H1 (cell line): Measurements from ENCODE around the gene CD226. TPM values are rescaled to one million over a fixed set of nuclear protein-coding genes. Genes with fewer than 3 reads are reported as not detected.
A peak's percentile ranks its signal among the peaks of the same experiment; 100 is the strongest.

Source experiments
- CTCF ChIA-PET: fragments of 300-600 bp; sonication (Branson Sonifier 250); formaldehyde crosslinking; loops from one replicate; lab custom pipeline; 2021; ENCODE audit not compliant: partially characterized antibody; lab: Charles Lee
- POLR2A ChIA-PET: fragments of 300-600 bp; sonication (Branson Sonifier 250); formaldehyde crosslinking; loops from one replicate; lab custom pipeline; 2021; ENCODE audit warnings: inconsistent platforms; ENCODE audit not compliant: partially characterized antibody; lab: Charles Lee
- DNase-seq, 2 experiments: peaks; one replicate each; pipeline versions ENCODE4 v3.0.0 to v3.0.0-alpha.2; 2010 to 2022; ENCODE audit warnings: low spot score in 2 of 2, low read depth in 1 of 2, mixed read lengths in 1 of 2
- FAIRE-seq: peaks from 2 replicates; lab custom pipeline; 2011; peaks lifted over from hg19 to GRCh38; lab: Jason Lieb, UNC
- H2AFZ ChIP-seq: 2 replicates; pipeline ENCODE4 v1.8.1; 2012; ENCODE audit warnings: low read length, inconsistent platforms
- H2AK5ac ChIP-seq: 2 replicates; pipeline ENCODE4 v1.6.1; 2013; ENCODE audit warnings: low read depth, low read length
- H2BK120ac ChIP-seq: replicated peaks from 2 replicates; pipeline ENCODE3; 2013; ENCODE audit warnings: low read depth, low read length, inconsistent platforms
- H2BK12ac ChIP-seq: 2 replicates; pipeline ENCODE4 v1.6.1; 2013; ENCODE audit warnings: low read depth, low read length
- H2BK15ac ChIP-seq: 2 replicates; pipeline ENCODE4 v1.6.1; 2013; ENCODE audit warnings: low read length
- H2BK20ac ChIP-seq: 2 replicates; pipeline ENCODE4 v1.6.1; 2013; ENCODE audit warnings: low read length
- H2BK5ac ChIP-seq: 2 replicates; pipeline ENCODE4 v1.6.1; 2013; ENCODE audit warnings: low read depth, low read length
- H3K14ac ChIP-seq: 2 replicates; pipeline ENCODE4 v1.6.1; 2013; ENCODE audit warnings: inconsistent platforms; ENCODE audit not compliant: insufficient read length
- H3K18ac ChIP-seq: 2 replicates; pipeline ENCODE4 v1.6.1; 2013; ENCODE audit warnings: low read length; ENCODE audit errors: extremely low read depth
- H3K23ac ChIP-seq: 2 replicates; pipeline ENCODE4 v1.6.1; 2013; ENCODE audit warnings: inconsistent platforms; ENCODE audit not compliant: insufficient read length
- H3K23me2 ChIP-seq: 2 replicates; pipeline ENCODE4 v1.6.1; 2013; ENCODE audit warnings: low read depth, low read length
- H3K27ac ChIP-seq: 2 replicates; pipeline ENCODE4 v1.6.1; 2011; ENCODE audit warnings: low read depth, low read length, inconsistent platforms
- H3K27me3 ChIP-seq, 4 experiments: replicated peaks in 1 of 4; 1 replicate in 1 of 4; 2 replicates in 3 of 4; pipeline versions ENCODE4 v1.6.1 to v1.8.1; 2011 to 2013; ENCODE audit warnings: low read length in 3 of 4, mild to moderate bottlenecking in 3 of 4, inconsistent platforms in 2 of 4, mixed read lengths in 2 of 4, moderate library complexity in 1 of 4; ENCODE audit not compliant: control insufficient read depth in 3 of 4, insufficient read depth in 3 of 4; ENCODE audit errors: extremely low read depth in 1 of 4
- H3K36me3 ChIP-seq, 4 experiments: 2 replicates each; pipeline versions ENCODE4 v1.6.1 to v1.8.1; 2011 to 2013; ENCODE audit warnings: mild to moderate bottlenecking in 4 of 4, low read length in 3 of 4, moderate library complexity in 2 of 4, control low read depth in 1 of 4, inconsistent platforms in 1 of 4; ENCODE audit not compliant: insufficient read depth in 4 of 4, control insufficient read depth in 2 of 4
- H3K4ac ChIP-seq: replicated peaks from 2 replicates; pipeline ENCODE3; 2013; ENCODE audit warnings: low read length, low read depth, mixed read lengths, inconsistent platforms; ENCODE audit not compliant: insufficient read length
- H3K4me1 ChIP-seq, 4 experiments: replicated peaks in 1 of 4; 1 replicate in 1 of 4; 2 replicates in 3 of 4; pipeline versions ENCODE4 v1.6.1 to v1.8.1; 2011 to 2013; ENCODE audit warnings: low read length in 3 of 4, inconsistent platforms in 2 of 4, mixed read lengths in 1 of 4; ENCODE audit not compliant: insufficient read depth in 4 of 4, control insufficient read depth in 3 of 4
- H3K4me2 ChIP-seq, 2 experiments: 2 replicates each; pipeline versions ENCODE4 v1.6.1 to v1.8.1; 2011 to 2013; ENCODE audit warnings: low read depth in 2 of 2, low read length in 2 of 2, control low read depth in 1 of 2, inconsistent platforms in 1 of 2, mild to moderate bottlenecking in 1 of 2; ENCODE audit not compliant: insufficient read depth in 1 of 2
- H3K4me3 ChIP-seq, 4 experiments: fragments of 200-600, 300-600 bp in 1 of 4; sonication (generic), shearing (Covaris generic), sonication (Bioruptor Twin) in 1 of 4; 2 replicates each; pipeline versions ENCODE4 v1.5.1 to v1.8.1; 2011 to 2016; ENCODE audit warnings: low read length in 4 of 4, low read depth in 3 of 4, control low read depth in 2 of 4, inconsistent platforms in 2 of 4, mild to moderate bottlenecking in 2 of 4, mixed read lengths in 1 of 4, moderate library complexity in 1 of 4; ENCODE audit not compliant: insufficient read depth in 2 of 4; ENCODE audit errors: extremely low read depth in 1 of 4
- H3K56ac ChIP-seq: replicated peaks from 2 replicates; pipeline ENCODE3; 2013; ENCODE audit warnings: low read depth, mild to moderate bottlenecking, mixed read lengths, low read length, inconsistent platforms; ENCODE audit not compliant: insufficient read length
- H3K79me1 ChIP-seq: 2 replicates; pipeline ENCODE4 v1.6.1; 2013; ENCODE audit warnings: low read depth, low read length, control low read depth
- H3K79me2 ChIP-seq, 2 experiments: 2 replicates each; pipeline versions ENCODE4 v1.6.1 to v1.8.1; 2012 to 2013; ENCODE audit warnings: low read length in 2 of 2, mild to moderate bottlenecking in 2 of 2, inconsistent platforms in 1 of 2; ENCODE audit not compliant: insufficient read depth in 2 of 2, control insufficient read depth in 1 of 2
- H3K9ac ChIP-seq, 4 experiments: replicated peaks in 1 of 4; 1 replicate in 1 of 4; 2 replicates in 3 of 4; pipeline versions ENCODE4 v1.6.1 to v1.8.1; 2011 to 2013; ENCODE audit warnings: low read depth in 3 of 4, low read length in 3 of 4, control low read depth in 2 of 4, mild to moderate bottlenecking in 2 of 4, moderate library complexity in 2 of 4, inconsistent platforms in 1 of 4; ENCODE audit errors: extremely low read depth in 1 of 4
- H3K9me3 ChIP-seq, 2 experiments: 2 replicates each; pipeline versions ENCODE4 v1.6.1 to v1.8.1; 2012 to 2013; ENCODE audit warnings: mild to moderate bottlenecking in 2 of 2, moderate library complexity in 2 of 2, control low read depth in 1 of 2, inconsistent platforms in 1 of 2, low read depth in 1 of 2, low read length in 1 of 2, mixed read lengths in 1 of 2; ENCODE audit not compliant: insufficient read depth in 2 of 2
- H4K20me1 ChIP-seq, 2 experiments: replicated peaks in 1 of 2; 2 replicates each; pipeline versions ENCODE3 to v1.8.1; 2011 to 2013; ENCODE audit warnings: inconsistent platforms in 2 of 2, low read length in 2 of 2, mild to moderate bottlenecking in 1 of 2; ENCODE audit not compliant: insufficient read depth in 2 of 2, control insufficient read depth in 1 of 2
- H4K5ac ChIP-seq: 2 replicates; pipeline ENCODE4 v1.6.1; 2013; ENCODE audit warnings: low read length, low read depth, mixed read lengths, inconsistent platforms; ENCODE audit not compliant: insufficient read length
- H4K8ac ChIP-seq: 2 replicates; pipeline ENCODE4 v1.8.0; 2013; ENCODE audit warnings: mild to moderate bottlenecking, moderate library complexity, low read length, inconsistent platforms; ENCODE audit not compliant: insufficient read depth; ENCODE audit errors: extremely low read depth
- H4K91ac ChIP-seq: replicated peaks from 2 replicates; pipeline ENCODE3; 2013; ENCODE audit warnings: low read length, mixed read lengths, inconsistent platforms; ENCODE audit not compliant: insufficient read length
- CBX8 ChIP-seq: fragments of 300-800, 300-1000 bp; sonication (generic); IDR thresholded peaks from 2 replicates; pipeline ENCODE4 v1.7.1; 2016; ENCODE audit warnings: low read depth, low read length, borderline replicate concordance
- TEAD4 ChIP-seq: IDR thresholded peaks from 2 replicates; pipeline ENCODE4 v1.6.1; 2012; ENCODE audit warnings: low read depth, low read length, inconsistent platforms, mixed read lengths
- WGBS, 2 experiments: shearing (Covaris generic) in 1 of 2; methylation state at CpG; one replicate each; pipeline versions ENCODE4 v1.1.6 to v1.1.7; 2013 to 2015; ENCODE audit warnings: low lambda C conversion rate in 2 of 2, mixed read lengths in 2 of 2, inconsistent platforms in 1 of 2, low coverage in 1 of 2, missing lambda C conversion rate in 1 of 2; ENCODE audit not compliant: insufficient replicate concordance in 2 of 2, insufficient coverage in 1 of 2, insufficient read length in 1 of 2; ENCODE audit errors: extremely low coverage in 1 of 2, missing lambda C conversion rate in 1 of 2; 5-methylcytosine and 5-hydroxymethylcytosine counted together
- polyA plus RNA-seq, 7 experiments: library from polyadenylated mRNA; depleted of rRNA in 3 of 7; stranded (reverse) in 5 of 7; unstranded in 2 of 7; fragments of >200 nt in 5 of 7; fragments of 200-250 nt in 2 of 7; gene quantifications; 1 replicate in 5 of 7; 2 replicates in 1 of 7; 4 replicates in 1 of 7; pipeline versions ENCODE4 v1.2.1 to v1.2.3, GENCODE V29; 2011 to 2013; ENCODE audit warnings: missing spikeins in 2 of 7, mixed read lengths in 2 of 7
- total RNA-seq: library from RNA; stranded (reverse); fragmentation: NEBNext Ultra II Directional; extraction: Animal tissue kit (Norgen Biotek cat#: 25700); gene quantifications from 2 replicates; pipeline ENCODE4 v1.2.1, GENCODE V29; 2021

CD226 gene
- total and polyA plus RNA-seq, 2 of the 8 experiments (the other 6 are each of a cell fraction or from before 2014, with no cell fraction given): not detected

GRCh38 chr18:69982417-69982816 lies 34.7 kb upstream of the CD226 start:
- Histone ChIP-seq H3K4me3 (no peak overlapping the region), H3K36me3 (no peaks in the 10 kb centered on the region), H2BK120ac (no peak overlapping the region), H3K79me1 (no peaks in the 10 kb centered on the region), H3K79me2 (no peaks in the 10 kb centered on the region), H2AFZ (no peak overlapping the region), H3K23me2 (no peaks in the 10 kb centered on the region), H3K9ac (no peak overlapping the region), H2BK20ac (no peak overlapping the region), H3K23ac (no peak overlapping the region), H3K56ac (no peak overlapping the region), H2AK5ac (no peak overlapping the region), H3K9me3 (no peaks in the 10 kb centered on the region), H2BK12ac (no peak overlapping the region), H3K27ac (no peak overlapping the region), H3K27me3 (no peaks in the 10 kb centered on the region), H3K14ac (no peak overlapping the region), H4K8ac (no peak overlapping the region), H3K4me2 (peak overlapping the region; percentile 20 to 32; a peak in 1 of 4 replicates), H3K4me1 (peaks cover 0 to 8% (median 3%) of the 10 kb centered on the region in 4 experiments; a peak in 3 of 7 replicates), H4K20me1 (no peaks in the 10 kb centered on the region), H4K5ac (no peak overlapping the region), H4K91ac (no peak overlapping the region), H3K18ac (no peak overlapping the region), H2BK5ac (no peak overlapping the region), H3K4ac (no peak overlapping the region), H2BK15ac (no peak overlapping the region)
- DNase-seq: no peak
- ChIA-PET POLR2A (no interaction called here), CTCF (interaction anchor here (0.6 kb wide), 1 partner anchor 139 kb away, joined by 3 read pairs; no protein-coding TSS in a partner anchor)
- no peak for FAIRE-seq
- TF ChIP-seq TEAD4 (peak; percentile 24; the same call in 1 of the 2 replicates), CBX8 (no peak)
- WGBS, 2 experiments: 64% methylated on average over 4 of the region's 4 CpGs; no CpG with 5 or more reads in 1 of the 2 experiments
